Common myeloid progenitor, CD34-positive (primary cell): Measurements from ENCODE around the gene DYNLT4.
A peak's percentile ranks its signal among the peaks of the same experiment; 100 is the strongest.
"Not testable (repeated sequence)": the region's sequence is repeated elsewhere in the genome, so short reads cannot be mapped to it uniquely, and the experiment has no call there.

Experiments used
- CTCF ChIA-PET: fragments of 350-600 bp; sonication (Branson Sonifier 250); formaldehyde crosslinking; loops from one replicate; lab custom pipeline; 2021; ENCODE audit warnings: antibody characterized with exemption; lab: Charles Lee
- POLR2A ChIA-PET: fragments of 350-600 bp; sonication (Branson Sonifier 250); formaldehyde crosslinking; loops from one replicate; lab custom pipeline; 2021; ENCODE audit warnings: antibody characterized with exemption; lab: Charles Lee
- DNase-seq, 3 donors: peaks; one replicate each; pipeline versions ENCODE4 v3.0.0 to v3.0.0-alpha.2; 2013
- H3K27ac ChIP-seq, 2 experiments: 1 replicate in 1 of 2; 2 replicates in 1 of 2; pipeline ENCODE4 v1.7.0; 2013; ENCODE audit warnings: inconsistent platforms in 2 of 2, low read length in 2 of 2, mild to moderate bottlenecking in 2 of 2, low read depth in 1 of 2, moderate library complexity in 1 of 2; ENCODE audit not compliant: severe bottlenecking in 2 of 2, insufficient read depth in 1 of 2, poor library complexity in 1 of 2
- H3K27me3 ChIP-seq, 5 experiments: replicated peaks in 2 of 5; 1 replicate in 3 of 5; 2 replicates in 2 of 5; pipeline versions ENCODE4 v1.6.1 to v1.7.0; 2013; ENCODE audit warnings: low read length in 4 of 5, mild to moderate bottlenecking in 2 of 5, moderate library complexity in 2 of 5, inconsistent platforms in 1 of 5; ENCODE audit not compliant: insufficient read depth in 5 of 5, control insufficient read depth in 4 of 5
- H3K36me3 ChIP-seq, 4 experiments: 1 replicate in 2 of 4; 2 replicates in 2 of 4; pipeline versions ENCODE4 v1.6.1 to v1.7.0; 2013; ENCODE audit warnings: low read length in 3 of 4, control low read depth in 1 of 4, mild to moderate bottlenecking in 1 of 4; ENCODE audit not compliant: control insufficient read depth in 4 of 4, insufficient read depth in 4 of 4
- H3K4me1 ChIP-seq, 4 experiments: 1 replicate in 3 of 4; 2 replicates in 1 of 4; pipeline versions ENCODE4 v1.6.1 to v1.7.1; 2013; ENCODE audit warnings: low read length in 3 of 4, mild to moderate bottlenecking in 3 of 4, control low read depth in 1 of 4, inconsistent platforms in 1 of 4, moderate library complexity in 1 of 4; ENCODE audit not compliant: control insufficient read depth in 4 of 4, insufficient read depth in 4 of 4; ENCODE audit errors: control extremely low read depth in 1 of 4
- H3K4me3 ChIP-seq, 7 experiments: 1 replicate in 4 of 7; 2 replicates in 3 of 7; pipeline versions ENCODE4 v1.5.1 to v1.7.0; 2013; ENCODE audit warnings: mild to moderate bottlenecking in 7 of 7, low read length in 6 of 7, moderate library complexity in 6 of 7, inconsistent platforms in 2 of 7, low read depth in 2 of 7, control low read depth in 1 of 7; ENCODE audit not compliant: insufficient read depth in 4 of 7, control insufficient read depth in 1 of 7; ENCODE audit errors: extremely low read depth in 1 of 7
- H3K9me3 ChIP-seq, 5 experiments: 1 replicate in 4 of 5; 2 replicates in 1 of 5; pipeline versions ENCODE4 v1.6.1 to v1.7.1; 2013; ENCODE audit warnings: low read length in 4 of 5, mild to moderate bottlenecking in 2 of 5, inconsistent platforms in 1 of 5, low read depth in 1 of 5, moderate library complexity in 1 of 5; ENCODE audit not compliant: control insufficient read depth in 4 of 5, insufficient read depth in 2 of 5; ENCODE audit errors: control extremely low read depth in 1 of 5
- WGBS: methylation state at CpG from one replicate; pipeline ENCODE4 v1.1.5; 2013; ENCODE audit not compliant: insufficient coverage; 5-methylcytosine and 5-hydroxymethylcytosine counted together

Gene DYNLT4

DNA sequence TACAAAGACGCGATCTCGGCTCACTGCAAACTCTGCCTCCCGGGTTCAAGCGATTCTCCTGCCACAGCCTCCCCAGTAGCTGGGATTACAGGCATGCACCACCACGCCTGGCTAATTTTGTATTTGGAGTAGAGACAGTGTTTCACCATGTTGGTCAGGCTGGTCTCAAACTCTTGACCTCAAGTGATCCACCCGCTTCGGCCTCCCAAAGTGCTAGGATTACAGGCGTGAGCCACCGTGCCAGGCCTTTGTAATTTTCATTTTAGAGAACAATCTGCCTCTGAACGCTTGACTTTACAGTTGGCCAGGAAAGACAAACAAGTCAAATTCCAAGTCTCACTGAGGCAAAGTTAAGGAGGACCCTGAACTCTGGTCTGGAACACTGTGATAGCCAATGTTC is 31.1 kb upstream of the DYNLT4 start:
- CTCF ChIA-PET: interaction anchor here (1.1 to 1.6 kb wide), 3 partner anchors 45 to 53 kb away, joined by 3 to 7 read pairs (median 4); no protein-coding TSS in a partner anchor
- POLR2A ChIA-PET, H3K36me3 ChIP-seq, H3K27me3 ChIP-seq, H3K27ac ChIP-seq, H3K4me3 ChIP-seq, DNase-seq, H3K9me3 ChIP-seq: not testable (repeated sequence)
- 99% methylated on average over 11 of the region's 11 CpGs for WGBS
- H3K4me1 ChIP-seq: peaks cover 0 to 39% (median 37%) of the 10 kb centered on the region in 4 experiments

DNA sequence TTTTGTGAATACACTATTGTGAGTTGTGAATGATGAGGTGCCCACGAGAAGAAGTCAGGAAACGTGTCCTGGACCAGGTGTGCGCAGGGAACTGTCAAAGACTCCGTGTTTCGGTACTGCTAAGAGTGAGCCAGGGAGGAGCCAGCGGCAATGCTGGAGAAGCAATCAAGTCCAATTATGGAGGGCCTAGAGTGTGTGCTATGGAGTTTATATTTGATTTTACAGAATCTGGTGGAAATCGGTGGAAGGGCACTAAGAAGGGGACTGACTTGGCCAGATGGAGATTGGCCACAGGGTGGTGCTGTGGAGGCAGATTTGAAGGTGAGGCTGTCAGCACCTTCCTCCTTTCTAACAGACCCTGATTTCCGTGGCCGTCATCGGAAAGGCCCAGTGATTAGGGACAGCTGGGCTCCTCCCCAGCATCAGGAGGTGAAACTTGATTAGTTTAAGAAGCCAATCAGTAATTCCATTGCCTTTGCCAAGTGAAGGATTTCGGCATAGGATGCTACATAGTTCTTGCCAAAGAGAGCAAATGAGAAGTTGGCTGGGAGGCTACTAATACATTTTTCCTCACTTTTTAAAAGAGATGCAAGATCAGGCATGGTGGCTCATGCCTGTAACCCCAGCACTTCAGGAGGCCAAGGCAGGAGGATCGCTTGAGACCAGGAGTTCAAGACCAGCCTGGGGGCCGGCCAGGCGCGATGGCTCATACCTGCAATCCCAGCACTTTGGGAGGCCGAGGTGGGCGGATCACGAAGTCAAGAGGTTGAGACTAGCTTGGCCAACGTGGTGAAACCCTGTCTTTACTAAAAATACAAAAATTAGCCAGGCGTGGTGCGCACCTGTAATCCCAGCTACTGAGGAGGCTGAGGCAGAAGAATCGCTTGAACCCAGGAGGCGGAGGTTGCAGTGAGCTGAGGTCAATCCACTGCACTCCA is 28.9 kb upstream of the DYNLT4 start:
- CTCF ChIA-PET: interaction anchor here (0.7 to 3.1 kb wide), 14 partner anchors 10 to 178 kb away, joined by 3 to 11 read pairs (median 4); partner anchors contain the start of genes BEST4, BTBD19, PLK3 and UROD
- peak; percentile 86 to 94 (median 89) for DNase-seq
- 77% methylated on average over 18 of the region's 23 CpGs for WGBS
- no peaks in the 10 kb centered on the region for H3K36me3 ChIP-seq
- H3K4me1 ChIP-seq: peaks cover 0 to 54% (median 51%) of the 10 kb centered on the region in 4 experiments
- H3K27me3 ChIP-seq: no peaks in the 10 kb centered on the region
- H3K9me3 ChIP-seq: no peaks in the 10 kb centered on the region
- H3K4me3 ChIP-seq: peak overlapping the region in 1 of 7 experiments; percentile 51
- POLR2A ChIA-PET: interaction anchor here (1.4 kb wide), 1 partner anchor 176 kb away, joined by 4 read pairs; the partner anchor contains the start of gene UROD
- no peak overlapping the region for H3K27ac ChIP-seq

GRCh38 chr1:44834328-44834727 is 27.2 kb upstream of the DYNLT4 start:
- no peak for DNase-seq
- H3K36me3 ChIP-seq: no peaks in the 10 kb centered on the region
- 48% methylated on average over 4 of the region's 7 CpGs for WGBS
- ChIA-PET CTCF (interaction anchor here (0.9 to 3.1 kb wide), 9 partner anchors 8 to 97 kb away, joined by 3 to 11 read pairs (median 3); partner anchors contain the start of gene PLK3), POLR2A (no interaction called here)
- peak overlapping the region in 1 of 7 experiments; percentile 11 for H3K4me3 ChIP-seq
- peaks cover 0 to 71% (median 68%) of the 10 kb centered on the region in 4 experiments for H3K4me1 ChIP-seq
- H3K27ac ChIP-seq: no peak overlapping the region
- no peaks in the 10 kb centered on the region for H3K27me3 ChIP-seq
- H3K9me3 ChIP-seq: peaks cover 0 to 2% (median 0%) of the 10 kb centered on the region in 5 experiments

GRCh38 chr1:44832056-44832705 is 25.0 kb upstream of the DYNLT4 start:
- CTCF ChIA-PET: interaction anchor here (0.7 to 2.1 kb wide), 6 partner anchors 9 to 187 kb away, joined by 3 to 7 read pairs (median 4); partner anchors contain the start of gene UROD
- DNase-seq: peak in 2 of 3 donors; percentile 57 to 60
- peaks cover 0 to 91% (median 79%) of the 10 kb centered on the region in 4 experiments for H3K4me1 ChIP-seq
- H3K4me3 ChIP-seq: peak overlapping the region in 2 of 7 experiments; percentile 2 to 28
- H3K27ac ChIP-seq: no peak overlapping the region
- WGBS: 34% methylated on average over 9 of the region's 13 CpGs
- POLR2A ChIA-PET: interaction anchor here (4.4 kb wide), 1 partner anchor 12 kb away, joined by 21 read pairs; no protein-coding TSS in a partner anchor
- peaks cover 0 to 7% (median 0%) of the 10 kb centered on the region in 5 experiments for H3K9me3 ChIP-seq
- no peaks in the 10 kb centered on the region for H3K27me3 ChIP-seq
- no peaks in the 10 kb centered on the region for H3K36me3 ChIP-seq

GRCh38 chr1:44831516-44831915 is 24.4 kb upstream of the DYNLT4 start:
- H3K27ac ChIP-seq: no peak overlapping the region
- ChIA-PET CTCF (interaction anchor here (1.1 to 2.1 kb wide), 3 partner anchors 11 to 181 kb away, joined by 3 to 7 read pairs (median 4); partner anchors contain the start of gene UROD), POLR2A (interaction anchor here (4.4 kb wide), 1 partner anchor 11 kb away, joined by 21 read pairs; no protein-coding TSS in a partner anchor)
- DNase-seq: peak in 2 of 3 donors; percentile 50 to 58
- no peaks in the 10 kb centered on the region for H3K36me3 ChIP-seq
- H3K27me3 ChIP-seq: no peaks in the 10 kb centered on the region
- 11% methylated on average over 8 of the region's 9 CpGs for WGBS
- peaks cover 0 to 93% (median 81%) of the 10 kb centered on the region in 4 experiments for H3K4me1 ChIP-seq
- no peak overlapping the region for H3K4me3 ChIP-seq
- H3K9me3 ChIP-seq: peaks cover 0 to 7% (median 0%) of the 10 kb centered on the region in 5 experiments

GRCh38 chr1:44830900-44831304 is 23.8 kb upstream of the DYNLT4 start:
- H3K27ac ChIP-seq: no peak overlapping the region
- H3K27me3 ChIP-seq: no peaks in the 10 kb centered on the region
- H3K9me3 ChIP-seq: peaks cover 0 to 7% (median 0%) of the 10 kb centered on the region in 5 experiments
- H3K36me3 ChIP-seq: no peaks in the 10 kb centered on the region
- POLR2A ChIA-PET: interaction anchor here (0.6 to 4.4 kb wide), 5 partner anchors 11 to 186 kb away, joined by 3 to 21 read pairs (median 3); partner anchors contain the start of gene PLK3
- peak in 2 of 3 donors; percentile 47 to 71 for DNase-seq
- CTCF ChIA-PET: interaction anchor here (0.6 to 1.6 kb wide), 10 partner anchors 10 to 182 kb away, joined by 3 to 8 read pairs (median 4); partner anchors contain the start of genes HECTD3, PLK3 and RPS8
- no peak overlapping the region for H3K4me3 ChIP-seq
- H3K4me1 ChIP-seq: peaks cover 0 to 93% (median 83%) of the 10 kb centered on the region in 4 experiments
- WGBS: 86% methylated on average over 4 of the region's 10 CpGs
